WTC11 (cell line): ENCODE measurements around the gene KLHDC4. TPM values are rescaled to one million over a fixed set of nuclear protein-coding genes. Genes with fewer than 3 reads are reported as not detected.

ENCODE experiments used
- ATAC-seq: fragments of 200-7000 bp; cut with Tn5 transposase; 2 replicates; pipeline ENCODE4 v1.10.0; 2021; ENCODE audit warnings: mild to moderate bottlenecking, moderate library complexity
- CTCF ChIA-PET: fragments of 300-600 bp; sonication (Branson Sonifier 250); formaldehyde crosslinking; loops from one replicate; lab custom pipeline; 2021; ENCODE audit warnings: antibody characterized with exemption; lab: Charles Lee
- POLR2A ChIA-PET: fragments of 350-600 bp; sonication (Branson Sonifier 250); formaldehyde crosslinking; loops from one replicate; lab custom pipeline; 2021; ENCODE audit warnings: antibody characterized with exemption; lab: Charles Lee
- DNase-seq: peaks from one replicate; pipeline ENCODE4 v3.0.0; 2021; ENCODE audit warnings: low spot score
- H3K27ac Mint-ChIP-seq: 2 replicates; pipeline ENCODE4 v1.8.0; 2021; ENCODE audit warnings: mixed read lengths
- H3K27me3 Mint-ChIP-seq: 2 replicates; pipeline ENCODE4 v1.8.0; 2021; ENCODE audit warnings: low read depth, mild to moderate bottlenecking, moderate library complexity, mixed read lengths
- H3K36me3 Mint-ChIP-seq: 2 replicates; pipeline ENCODE4 v1.8.0; 2021; ENCODE audit warnings: mixed read lengths
- H3K4me1 Mint-ChIP-seq: 2 replicates; pipeline ENCODE4 v1.8.0; 2022; ENCODE audit warnings: mixed read lengths
- H3K4me3 Mint-ChIP-seq: 2 replicates; pipeline ENCODE4 v1.8.0; 2021; ENCODE audit warnings: mild to moderate bottlenecking, moderate library complexity, mixed read lengths
- H3K9me3 Mint-ChIP-seq: 2 replicates; pipeline ENCODE4 v1.8.0; 2021; ENCODE audit warnings: mixed read lengths
- ATF2 ChIP-seq: sonication (generic); formaldehyde crosslinking; IDR thresholded peaks from 2 replicates; pipeline ENCODE4 v1.8.1; 2022; ENCODE audit warnings: low read depth, missing genetic modification reagents, borderline replicate concordance
- ATF3 ChIP-seq: sonication (generic); formaldehyde crosslinking; conservative IDR thresholded peaks from 2 replicates; pipeline ENCODE4 v1.8.1; 2022; ENCODE audit warnings: mild to moderate bottlenecking, missing genetic modification reagents
- EMX1 ChIP-seq: fragments of 250-450 bp; sonication (Bioruptor Pico); IDR thresholded peaks from 2 replicates; pipeline ENCODE4 v1.8.0; 2021; ENCODE audit warnings: mild to moderate bottlenecking
- FOXP4 ChIP-seq: sonication (generic); formaldehyde crosslinking; IDR thresholded peaks from 2 replicates; pipeline ENCODE4 v1.8.0; 2022; ENCODE audit warnings: mild to moderate bottlenecking, missing genetic modification reagents
- NR2C2 ChIP-seq: sonication (generic); formaldehyde crosslinking; IDR thresholded peaks from 2 replicates; pipeline ENCODE4 v1.8.0; 2022; ENCODE audit warnings: mild to moderate bottlenecking, missing genetic modification reagents
- OVOL2 ChIP-seq: fragments of 250-450 bp; sonication (Bioruptor Pico); IDR thresholded peaks from 2 replicates; pipeline ENCODE4 v1.9.0; 2021; ENCODE audit warnings: mild to moderate bottlenecking, borderline replicate concordance
- PRDM15 ChIP-seq: sonication (generic); formaldehyde crosslinking; IDR thresholded peaks from 2 replicates; pipeline ENCODE4 v1.8.0; 2022; ENCODE audit warnings: missing genetic modification reagents
- STAT6 ChIP-seq: sonication (generic); formaldehyde crosslinking; conservative IDR thresholded peaks from 2 replicates; pipeline ENCODE4 v1.8.1; 2023; ENCODE audit warnings: mild to moderate bottlenecking, low read depth, missing genetic modification reagents, moderate library complexity
- ZMAT4 ChIP-seq: fragments of 250-450 bp; sonication (Bioruptor Pico); IDR thresholded peaks from 2 replicates; pipeline ENCODE4 v1.9.0; 2021; ENCODE audit warnings: mild to moderate bottlenecking
- ZNF121 ChIP-seq: sonication (generic); formaldehyde crosslinking; IDR thresholded peaks from 2 replicates; pipeline ENCODE4 v1.8.0; 2023; ENCODE audit warnings: missing genetic modification reagents
- ZNF423 ChIP-seq: fragments of 250-450 bp; sonication (Bioruptor Pico); IDR thresholded peaks from 2 replicates; pipeline ENCODE4 v2.1.2; 2022; ENCODE audit warnings: mild to moderate bottlenecking, moderate library complexity
- total RNA-seq: library from RNA; stranded (reverse); gene quantifications from 3 replicates; pipeline ENCODE4 v1.2.3, GENCODE V29; 2021

Gene KLHDC4
- total RNA-seq, 1 experiment from 2014 or later = 63.6 TPM

- TF ChIP-seq EMX1 (CRISPR knock-in tag) (no peak), PRDM15 (CRISPR knock-in tag) (no peak), ATF2 (CRISPR knock-in tag) (no peak), ZMAT4 (CRISPR knock-in tag) (no peak), NR2C2 (CRISPR knock-in tag) (no peak), STAT6 (CRISPR knock-in tag) (no peak), ATF3 (CRISPR knock-in tag) (no peak)
These were observed 104.2 kb downstream of the KLHDC4 start (continued) for GRCh38 chr16:87661561-87661960.

GRCh38 chr16:87658564-87659225 is 107.1 kb downstream of the KLHDC4 start:
- H3K9me3 Mint-ChIP-seq = no peaks in the 10 kb centered on the region
- no peaks in the 10 kb centered on the region for H3K27me3 Mint-ChIP-seq
- CTCF ChIA-PET = interaction anchor here (0.5 to 2.2 kb wide), 9 partner anchors 8 to 265 kb away, joined by 3 to 15 read pairs (median 4); partner anchors contain the start of gene JPH3
- H3K27ac Mint-ChIP-seq = peak overlapping the region; percentile 71; the same call in 1 of the 2 replicates
- POLR2A ChIA-PET = no interaction called here
- ATAC-seq = no peak
- TF ChIP-seq ZNF423 (CRISPR knock-in tag) (peak; percentile 91), ZNF121 (CRISPR knock-in tag) (peak; percentile 54; the same call in 1 of the 2 replicates), FOXP4 (CRISPR knock-in tag) (0 out of 2 replicates have a peak, but pooled peaks have one; percentile 34), OVOL2 (CRISPR knock-in tag) (no peak)
- no peaks in the 10 kb centered on the region for H3K36me3 Mint-ChIP-seq
- DNase-seq = no peak
- H3K4me1 Mint-ChIP-seq = peaks cover 39% of the 10 kb centered on the region
- no peak overlapping the region for H3K4me3 Mint-ChIP-seq

Other genes starting within 250 kb of the KLHDC4 start
- 37.9 to 41.2 TPM (median 39.0 TPM) in 3 replicates for gene JPH3, start 163.5 kb downstream of the KLHDC4 start, total RNA-seq
- gene SLC7A5, start 103.5 kb upstream of the KLHDC4 start, total RNA-seq = 105 to 197 TPM (median 107 TPM) in 3 replicates
- gene CA5A, start 170.5 kb upstream of the KLHDC4 start, total RNA-seq = not detected in 3 replicates
- gene BANP, start 185.4 kb upstream of the KLHDC4 start, total RNA-seq = 29.1 to 34.5 TPM (median 33.3 TPM) in 3 replicates